Keratinocyte (primary cell): ENCODE results near the gene TOP1. TPM values are rescaled to one million over a fixed set of nuclear protein-coding genes. Genes with fewer than 3 reads are reported as not detected.

ENCODE experiments used
- DNase-seq: peaks from one replicate; pipeline ENCODE4 v3.0.0-alpha.2; 2011; ENCODE audit warnings: low read depth, missing footprints, low spot score
- FAIRE-seq: peaks from 2 replicates; lab custom pipeline; 2011; peaks lifted over from hg19 to GRCh38; lab: Jason Lieb, UNC
- H2AFZ ChIP-seq: 2 replicates; pipeline ENCODE4 v1.6.0; 2012; ENCODE audit warnings: low read length, control low read depth, inconsistent platforms; ENCODE audit not compliant: control insufficient read depth
- H3K27ac ChIP-seq: 2 replicates; pipeline ENCODE4 v1.5.1; 2011; ENCODE audit warnings: low read length; ENCODE audit not compliant: control insufficient read depth, insufficient read depth
- H3K27me3 ChIP-seq: 3 replicates; pipeline ENCODE4 v1.6.0; 2011; ENCODE audit warnings: low read length; ENCODE audit not compliant: control insufficient read depth, insufficient read depth; ENCODE audit errors: extremely low read depth
- H3K36me3 ChIP-seq, 2 experiments: 2 replicates in 1 of 2; 3 replicates in 1 of 2; pipeline ENCODE4 v1.5.1; 2011; ENCODE audit warnings: low read length in 2 of 2, mild to moderate bottlenecking in 1 of 2; ENCODE audit not compliant: control insufficient read depth in 2 of 2, insufficient read depth in 2 of 2; ENCODE audit errors: extremely low read depth in 1 of 2
- H3K4me1 ChIP-seq: 3 replicates; pipeline ENCODE4 v1.5.1; 2011; ENCODE audit warnings: low read length; ENCODE audit not compliant: control insufficient read depth, insufficient read depth; ENCODE audit errors: extremely low read depth
- H3K4me2 ChIP-seq: 3 replicates; pipeline ENCODE4 v1.6.0; 2011; ENCODE audit warnings: low read depth, low read length; ENCODE audit not compliant: control insufficient read depth, insufficient read depth; ENCODE audit errors: extremely low read depth
- H3K4me3 ChIP-seq, 3 experiments: fragments of 200-600 bp in 1 of 3; sonication (generic) in 1 of 3; 2 replicates in 2 of 3; 3 replicates in 1 of 3; pipeline ENCODE4 v1.5.1; 2011 to 2016; ENCODE audit warnings: low read length in 3 of 3, mild to moderate bottlenecking in 3 of 3, control low read depth in 2 of 3, inconsistent platforms in 1 of 3, low read depth in 1 of 3, mixed read lengths in 1 of 3, mixed run types in 1 of 3, moderate library complexity in 1 of 3; ENCODE audit not compliant: control insufficient read depth in 2 of 3, insufficient read depth in 2 of 3; ENCODE audit errors: extremely low read depth in 1 of 3
- H3K79me2 ChIP-seq: 2 replicates; pipeline ENCODE4 v1.6.0; 2012; ENCODE audit warnings: low read length; ENCODE audit not compliant: control insufficient read depth, insufficient read depth
- H3K9ac ChIP-seq: 3 replicates; pipeline ENCODE4 v1.6.0; 2011; ENCODE audit warnings: low read length; ENCODE audit not compliant: control insufficient read depth, insufficient read depth; ENCODE audit errors: extremely low read depth
- H3K9me1 ChIP-seq: 3 replicates; pipeline ENCODE4 v1.6.0; 2011; ENCODE audit warnings: low read length; ENCODE audit not compliant: control insufficient read depth, insufficient read depth; ENCODE audit errors: extremely low read depth
- H3K9me3 ChIP-seq: 2 replicates; pipeline ENCODE4 v1.5.1; 2012; ENCODE audit warnings: low read depth, low read length; ENCODE audit not compliant: control insufficient read depth
- H4K20me1 ChIP-seq: 3 replicates; pipeline ENCODE4 v1.6.0; 2011; ENCODE audit warnings: low read length; ENCODE audit not compliant: control insufficient read depth, insufficient read depth; ENCODE audit errors: extremely low read depth
- CTCF ChIP-seq, 3 experiments: IDR thresholded peaks in 1 of 3; conservative IDR thresholded peaks in 1 of 3; optimal IDR thresholded peaks in 1 of 3; 2 replicates in 2 of 3; 3 replicates in 1 of 3; pipeline versions ENCODE3 to v1.5.1; 2011; ENCODE audit warnings: low read length in 3 of 3, mild to moderate bottlenecking in 3 of 3, moderate library complexity in 2 of 3, control low read depth in 1 of 3, inconsistent platforms in 1 of 3; ENCODE audit not compliant: insufficient read depth in 2 of 3; ENCODE audit errors: extremely low read depth in 1 of 3
- EZH2 ChIP-seq: IDR thresholded peaks from one replicate; pipeline ENCODE4 v1.6.1; 2012; ENCODE audit warnings: inconsistent platforms, mild to moderate bottlenecking, low read length, moderate library complexity
- dilution Hi-C: fragments of 300-500 bp; cut with MboI; formaldehyde crosslinking; loops from one replicate; pipeline ENCODE4 v1.7.0; 2020; ENCODE audit warnings: low sequenced_read_pairs; ENCODE audit not compliant: extremely low pct_ligation_motif_present
- polyA plus RNA-seq, 5 experiments: library from polyadenylated mRNA; depleted of rRNA in 3 of 5; stranded (reverse) in 3 of 5; stranded (forward) in 1 of 5; unstranded in 1 of 5; fragments of >200 nt; gene quantifications; 1 replicate in 1 of 5; 2 replicates in 3 of 5; 3 replicates in 1 of 5; pipeline versions ENCODE4 v1.2.1 to v1.2.3, GENCODE V29; 2011 to 2012; ENCODE audit warnings: missing spikeins in 2 of 5, low read depth in 1 of 5, low replicate concordance in 1 of 5

TOP1 gene
- polyA plus RNA-seq, 1 donor (not counting 4 experiments of a cell fraction or from before 2014, with no cell fraction given) = 25.2 TPM

DNA sequence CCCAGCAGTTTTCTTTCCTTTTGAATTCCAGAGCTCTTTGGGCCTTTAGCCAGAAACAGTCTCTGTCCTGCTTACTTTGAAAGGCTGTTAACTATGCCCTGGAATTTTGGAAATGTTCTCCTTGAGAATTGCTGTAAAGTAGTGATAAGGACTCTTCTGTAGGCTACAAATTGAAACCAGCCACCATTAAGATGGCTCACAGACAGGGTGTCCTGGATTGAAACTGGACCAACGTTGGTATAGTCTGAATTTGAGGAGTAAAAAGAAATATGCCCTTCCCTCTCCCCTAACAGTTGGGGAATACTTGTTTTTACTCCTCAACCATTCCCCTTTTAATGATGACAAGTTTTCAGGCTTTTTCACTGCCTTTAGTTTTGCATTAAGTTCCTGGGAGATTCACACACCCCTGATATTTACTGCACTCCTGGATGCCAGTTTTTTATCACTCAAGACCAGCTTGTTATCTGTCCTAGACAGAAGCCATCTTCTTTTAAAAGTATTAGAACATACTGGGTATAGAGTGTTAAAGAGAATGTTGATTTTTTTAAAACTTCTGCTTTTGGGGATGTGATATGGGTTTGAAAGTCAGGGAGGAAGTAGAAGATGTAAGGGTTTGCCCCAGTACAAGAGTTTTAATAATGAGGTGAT lies 21.9 kb downstream of the TOP1 start:
- H3K9me1 ChIP-seq = peaks cover 11% of the 10 kb centered on the region
- H3K9ac ChIP-seq = no peak overlapping the region
- peaks cover 0 to 9% of the 10 kb centered on the region in 2 experiments for H3K36me3 ChIP-seq
- H3K4me3 ChIP-seq = no peak overlapping the region
- no peaks in the 10 kb centered on the region for H3K9me3 ChIP-seq
- no peak overlapping the region for H2AFZ ChIP-seq
- H4K20me1 ChIP-seq = peaks cover 34% of the 10 kb centered on the region
- no peaks in the 10 kb centered on the region for H3K27me3 ChIP-seq
- FAIRE-seq (no peak), DNase-seq (no peak)
- TF ChIP-seq EZH2 (no peak), CTCF (optimal IDR thresholded peaks at IDR 0.05 in 1 of 3, IDR thresholded peaks at IDR 0.05 in 1 of 3, conservative IDR thresholded peaks at IDR 0.05 in 1 of 3; ENCODE audit: extremely low read depth in 1 of 3, insufficient read depth in 2 of 3, low read length in 3 of 3) (no peak)
- H3K27ac ChIP-seq = no peak overlapping the region
- H3K4me2 ChIP-seq = no peak overlapping the region
- H3K4me1 ChIP-seq = peaks cover 52% of the 10 kb centered on the region
- peaks cover 98% of the 10 kb centered on the region for H3K79me2 ChIP-seq
- dilution Hi-C loops = no loop called here

GRCh38 chr20:41051009-41051825 lies 22.6 kb downstream of the TOP1 start:
- no peak for DNase-seq
- Histone ChIP-seq H3K27ac (no peak overlapping the region), H2AFZ (no peak overlapping the region), H3K4me3 (no peak overlapping the region), H3K9me1 (peaks cover 11% of the 10 kb centered on the region), H3K9me3 (no peaks in the 10 kb centered on the region), H3K4me2 (peak overlapping the region; percentile 29), H3K27me3 (no peaks in the 10 kb centered on the region), H3K4me1 (peaks cover 45% of the 10 kb centered on the region), H3K36me3 (peaks cover 0 to 10% of the 10 kb centered on the region in 2 experiments), H4K20me1 (peaks cover 34% of the 10 kb centered on the region), H3K79me2 (peaks cover 98% of the 10 kb centered on the region), H3K9ac (no peak overlapping the region)
- FAIRE-seq = no peak
- no peak for TF ChIP-seq CTCF (optimal IDR thresholded peaks at IDR 0.05 in 1 of 3, IDR thresholded peaks at IDR 0.05 in 1 of 3, conservative IDR thresholded peaks at IDR 0.05 in 1 of 3; ENCODE audit: extremely low read depth in 1 of 3, insufficient read depth in 2 of 3, low read length in 3 of 3)
- no peak for TF ChIP-seq EZH2
- dilution Hi-C loops = no loop called here
